CD4-positive, alpha-beta T cell treated with Interleukin-6 for 4 hours (primary cell): Measurements from ENCODE around the gene CREB5.
"Not testable (repeated sequence)": the region's sequence is repeated elsewhere in the genome, so short reads cannot be mapped to it uniquely, and the experiment has no call there.

ENCODE experiments used
- DNase-seq: peaks from one replicate; pipeline ENCODE4 v3.0.0-alpha.2; 2020; ENCODE audit warnings: mixed read lengths

Gene CREB5

GRCh38 chr7:28758186-28758585, 345.9 kb downstream of the CREB5 start:
- no peak for DNase-seq

DNA sequence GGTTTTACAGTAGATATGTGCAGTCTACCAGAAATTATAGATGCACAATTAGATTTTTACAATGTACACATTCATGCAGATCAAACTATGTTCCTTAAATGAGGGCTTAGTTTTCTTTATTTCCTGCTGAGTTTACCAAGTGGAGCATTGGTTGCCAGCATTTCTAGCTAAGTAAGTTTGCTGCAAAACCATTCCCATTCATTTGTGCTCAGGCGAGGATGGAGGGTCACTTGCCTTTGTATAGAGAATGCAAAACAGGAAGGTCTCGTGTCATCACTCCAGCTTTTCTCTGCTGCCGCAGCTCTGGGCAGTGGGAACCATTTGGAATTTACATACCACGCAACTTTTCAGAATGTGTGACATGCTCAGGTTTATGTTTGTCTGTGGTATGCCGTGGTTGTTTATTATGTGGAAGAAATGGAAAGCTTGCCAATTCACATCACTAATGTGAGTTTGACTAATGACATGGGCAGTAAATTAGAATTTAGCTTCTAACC, 347.2 kb downstream of the CREB5 start:
- DNase-seq: no peak

- no peak for DNase-seq
Measured at GRCh38 chr7:28761505-28761904, 349.2 kb downstream of the CREB5 start.

DNA sequence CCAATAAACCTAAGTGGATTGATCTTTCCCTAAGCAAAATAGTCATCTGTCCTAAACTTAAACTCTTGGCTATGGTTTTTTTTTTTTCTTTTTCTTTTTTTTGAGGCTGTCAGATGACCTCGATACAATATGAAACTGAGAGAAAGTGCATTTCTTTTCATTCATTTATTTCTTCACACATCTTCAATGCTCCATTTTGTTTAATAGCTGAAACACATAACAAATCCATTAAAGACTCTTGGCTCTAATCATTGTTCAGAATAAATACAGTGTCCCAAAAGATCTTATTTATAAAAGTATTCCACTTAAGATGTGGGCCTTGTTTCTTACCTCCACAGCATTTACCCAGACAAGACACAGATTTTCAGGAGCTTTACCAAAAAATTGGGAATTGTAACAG, 350.3 kb downstream of the CREB5 start:
- no peak for DNase-seq

DNA sequence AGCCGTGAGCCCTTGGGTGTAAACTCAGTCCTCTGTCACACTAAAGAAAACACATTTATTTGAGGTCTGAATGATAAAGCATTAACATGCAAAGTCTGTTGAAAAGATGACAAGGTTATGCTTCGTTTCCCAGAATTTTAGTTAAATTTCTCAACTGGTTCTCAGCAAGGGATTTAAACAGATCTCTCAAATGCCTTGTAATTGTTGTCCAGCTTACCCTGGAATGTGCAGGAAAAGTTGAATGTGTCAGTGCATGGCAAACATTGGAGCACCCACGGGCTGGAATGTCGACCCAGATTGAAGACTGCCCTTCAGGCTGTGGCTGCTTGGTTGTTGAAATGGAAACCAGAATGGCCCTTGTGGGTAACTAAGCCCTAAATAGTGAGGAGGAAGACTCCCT, 354.0 kb downstream of the CREB5 start:
- no peak for DNase-seq

DNA sequence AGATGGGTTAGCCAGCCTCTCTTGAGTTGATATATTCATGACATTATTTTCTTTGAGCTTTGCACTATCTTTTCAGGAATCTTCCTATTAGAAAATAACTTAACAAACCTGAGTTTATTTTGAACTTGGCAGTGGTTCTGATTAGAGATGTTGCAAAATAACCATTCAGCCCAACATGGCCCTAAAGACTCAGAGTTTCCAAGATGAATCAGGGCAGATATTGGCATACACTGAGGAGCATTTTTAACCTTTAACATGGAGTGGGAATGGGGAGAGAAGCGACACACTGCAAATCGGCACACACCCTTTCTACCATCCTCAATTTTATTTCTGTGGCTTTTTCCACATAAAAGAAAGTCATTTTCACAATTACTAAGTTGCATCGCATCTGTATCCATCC, 355.0 kb downstream of the CREB5 start:
- DNase-seq: no peak

DNA sequence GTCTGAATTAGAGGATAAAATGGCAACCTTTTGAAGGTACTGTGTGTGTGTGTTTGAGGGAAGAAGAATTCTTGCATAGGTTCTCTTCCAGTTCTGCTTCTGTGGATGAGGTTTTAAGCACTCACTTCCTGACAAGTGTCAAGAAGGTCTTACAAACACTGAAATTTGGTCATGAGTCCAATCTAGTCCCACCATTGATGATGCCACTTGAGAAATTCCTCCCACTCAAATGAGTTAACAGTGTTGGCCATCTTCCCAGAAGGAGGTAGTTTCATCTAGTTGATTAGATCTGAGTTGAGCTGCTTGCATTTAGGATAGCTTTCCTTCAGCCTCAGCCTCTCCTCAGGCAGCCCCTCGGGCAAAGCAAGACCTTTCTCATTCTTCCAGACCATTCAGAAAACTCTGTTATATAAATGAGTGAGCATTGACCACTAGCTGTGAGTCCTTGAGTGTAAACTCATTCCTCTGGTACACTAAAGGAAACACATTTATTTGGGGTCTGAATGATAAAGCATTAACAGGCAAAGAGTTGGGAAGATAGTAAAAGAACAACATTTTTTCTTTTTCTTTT, 356.3 kb downstream of the CREB5 start:
- DNase-seq: no peak

DNA sequence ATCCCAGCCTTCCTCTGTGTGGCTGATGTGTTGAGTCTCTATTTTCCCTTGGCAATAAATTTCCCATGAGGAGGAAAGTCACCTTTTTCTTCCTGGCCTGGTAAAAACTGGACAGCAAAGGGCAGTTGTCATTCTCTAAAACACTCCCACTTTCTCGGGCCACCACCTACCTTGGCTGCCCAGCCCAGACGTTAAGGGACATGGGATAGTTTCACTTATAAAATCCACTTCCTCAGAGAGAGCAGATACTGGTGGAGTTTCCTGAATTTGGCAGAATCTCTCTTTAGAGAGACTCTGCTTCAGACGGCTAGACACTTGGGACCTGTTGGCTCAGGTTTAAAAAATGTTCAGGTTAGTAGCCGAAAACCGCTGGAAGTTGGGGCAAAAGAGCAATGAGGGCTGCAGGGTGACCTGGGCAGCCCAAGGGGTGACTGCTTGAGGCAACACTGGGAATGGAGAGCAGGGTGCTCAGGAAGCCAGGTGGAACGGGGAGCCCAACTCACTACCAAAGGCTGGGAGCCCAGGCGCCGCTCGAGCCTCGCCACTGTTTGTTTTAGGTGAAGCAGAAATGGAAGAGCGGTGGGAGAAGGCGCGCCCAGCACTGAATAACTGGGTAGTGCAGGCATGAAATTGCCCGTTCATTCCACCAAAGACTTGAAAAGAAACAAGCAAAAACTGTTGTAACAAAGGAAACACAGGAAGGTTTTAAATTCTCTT, 359.7 kb downstream of the CREB5 start:
- DNase-seq: no peak

DNA sequence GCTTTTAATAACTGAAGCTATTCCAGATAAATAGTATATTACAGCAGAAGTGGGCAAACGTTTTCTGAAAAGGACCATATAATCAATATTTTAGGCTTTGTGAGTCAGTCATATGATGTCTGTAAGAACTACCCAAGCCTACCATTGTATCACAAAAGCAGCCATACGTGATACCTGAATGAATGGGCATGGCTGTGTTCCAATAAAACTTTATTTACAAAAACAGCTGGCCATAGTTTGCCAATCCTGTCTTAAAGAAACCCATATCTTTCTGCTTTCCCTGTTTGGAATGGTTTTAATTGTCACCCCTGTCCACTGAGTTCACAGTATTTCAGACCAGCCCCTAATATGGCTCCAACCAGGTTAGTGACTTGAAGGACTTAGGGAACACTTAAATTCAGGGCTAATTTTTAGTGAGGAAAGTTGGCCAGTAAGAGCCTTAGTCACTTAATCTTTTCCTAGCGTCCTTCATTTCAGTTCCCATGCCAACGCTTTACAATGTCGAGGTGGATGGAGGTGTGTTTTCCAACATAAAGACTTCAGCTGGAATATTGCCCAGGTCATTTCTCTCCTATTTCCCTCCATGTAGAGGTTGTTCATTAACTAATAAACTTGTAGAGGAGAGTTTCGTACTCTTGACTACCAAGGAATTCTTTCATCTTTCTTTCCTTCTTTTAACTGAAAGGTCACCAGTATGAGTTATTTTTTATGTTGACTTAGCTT, 361.3 kb downstream of the CREB5 start:
- DNase-seq: no peak

GRCh38 chr7:28774261-28774988, 362.1 kb downstream of the CREB5 start:
- DNase-seq: no peak

DNA sequence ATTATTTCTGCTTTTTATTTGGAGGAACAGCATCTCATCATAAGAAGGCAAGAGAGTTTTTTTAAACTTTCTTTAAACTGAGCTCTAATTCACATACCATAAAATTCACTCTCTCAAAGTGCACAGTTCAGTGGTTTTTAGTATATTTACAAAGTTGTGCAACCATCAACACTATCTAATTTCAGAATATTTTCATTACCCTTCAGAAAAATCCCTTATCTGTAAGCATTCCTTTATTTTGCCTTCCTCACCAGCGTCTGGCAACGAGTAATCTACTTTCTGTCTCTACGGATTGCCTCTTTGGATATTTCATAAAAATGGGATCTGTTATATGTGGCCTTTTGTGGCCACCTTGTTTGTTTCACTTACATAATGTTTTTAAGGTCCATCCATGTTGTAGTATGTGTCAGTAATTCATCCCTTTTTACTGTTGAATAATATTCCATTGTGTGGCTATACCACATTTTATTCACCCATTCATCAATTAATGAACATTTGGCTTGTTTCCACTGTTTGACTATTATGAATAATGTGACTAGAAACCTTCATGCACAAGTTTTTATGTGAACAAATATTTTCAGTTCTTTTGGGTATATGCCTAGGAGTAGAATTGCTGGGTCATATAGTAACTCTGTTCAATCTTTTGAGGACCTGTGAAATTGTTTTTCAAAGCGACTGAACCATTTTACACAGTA, 364.3 kb downstream of the CREB5 start:
- DNase-seq: no peak

DNA sequence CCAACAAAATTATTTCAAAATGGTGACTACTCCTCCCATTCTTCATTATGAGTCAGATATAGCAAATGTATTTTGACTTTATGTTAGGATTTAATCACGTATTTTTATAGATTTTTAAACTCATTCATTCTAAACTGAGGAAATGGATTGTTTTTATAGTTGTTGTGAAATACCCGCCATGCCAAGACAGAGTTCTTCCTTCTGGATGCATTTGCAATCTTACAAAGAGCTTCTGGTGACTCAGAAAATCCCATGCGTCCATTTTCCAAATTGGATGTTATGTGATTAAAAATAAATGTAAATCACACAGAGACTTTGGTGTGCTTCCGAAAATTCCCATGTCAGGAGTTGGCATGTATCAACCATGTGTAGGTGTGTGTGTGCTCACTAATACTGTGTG, 366.5 kb downstream of the CREB5 start:
- DNase-seq: no peak

- no peak for DNase-seq
Measured at GRCh38 chr7:28779954-28780353, 367.6 kb downstream of the CREB5 start.

- no peak for DNase-seq
Measured at GRCh38 chr7:28782362-28782761, 370.0 kb downstream of the CREB5 start.

GRCh38 chr7:28784171-28784902, 372.0 kb downstream of the CREB5 start:
- DNase-seq: no peak

DNA sequence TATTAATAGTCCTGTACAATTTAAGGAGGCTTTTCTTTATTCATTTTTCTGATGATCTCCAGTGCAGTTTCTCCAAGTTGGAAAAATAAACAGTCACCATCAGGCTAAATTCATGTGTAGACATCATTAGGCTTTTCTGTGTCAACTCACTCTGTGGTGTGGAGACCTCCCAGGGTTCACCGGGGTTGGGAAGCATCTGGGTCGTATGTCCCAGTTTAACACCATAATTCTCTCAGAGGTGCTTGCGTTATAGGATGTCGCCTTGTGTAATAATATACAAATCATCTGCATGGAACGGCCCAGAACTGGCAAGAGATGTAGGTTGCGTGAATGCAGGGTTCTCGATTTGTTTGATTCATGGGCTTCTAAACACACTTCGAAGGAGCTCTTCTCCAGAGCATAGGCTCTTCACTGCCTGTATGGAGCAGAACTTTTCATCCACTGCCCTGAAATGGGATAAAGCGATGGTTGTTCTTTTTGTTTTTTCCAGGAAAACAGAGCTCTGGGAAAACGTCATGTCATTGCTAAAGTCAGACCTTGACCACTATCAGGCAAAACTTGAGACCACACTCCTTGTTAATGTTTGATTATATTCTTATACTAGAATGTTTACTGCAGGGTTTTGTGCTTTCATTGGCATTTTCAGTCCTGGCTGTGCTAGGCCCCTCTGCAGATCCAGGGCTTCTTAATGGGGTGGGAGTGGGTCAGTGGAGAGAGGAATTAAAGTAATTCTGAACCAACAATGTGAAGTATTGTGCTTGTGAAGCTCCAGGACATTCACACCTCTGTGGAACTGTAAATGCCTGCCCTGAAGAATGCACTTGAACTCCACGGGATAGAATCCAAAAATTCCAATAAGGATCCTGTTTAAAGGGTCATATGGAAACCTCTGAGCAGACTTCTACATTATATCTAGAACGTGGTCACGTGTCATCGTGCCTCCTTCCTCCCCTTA, 373.0 kb downstream of the CREB5 start:
- DNase-seq: no peak

GRCh38 chr7:28786156-28786555, 373.8 kb downstream of the CREB5 start:
- not testable (repeated sequence) for DNase-seq

- DNase-seq: no peak
Measured at GRCh38 chr7:28787106-28787505, 374.8 kb downstream of the CREB5 start.

DNA sequence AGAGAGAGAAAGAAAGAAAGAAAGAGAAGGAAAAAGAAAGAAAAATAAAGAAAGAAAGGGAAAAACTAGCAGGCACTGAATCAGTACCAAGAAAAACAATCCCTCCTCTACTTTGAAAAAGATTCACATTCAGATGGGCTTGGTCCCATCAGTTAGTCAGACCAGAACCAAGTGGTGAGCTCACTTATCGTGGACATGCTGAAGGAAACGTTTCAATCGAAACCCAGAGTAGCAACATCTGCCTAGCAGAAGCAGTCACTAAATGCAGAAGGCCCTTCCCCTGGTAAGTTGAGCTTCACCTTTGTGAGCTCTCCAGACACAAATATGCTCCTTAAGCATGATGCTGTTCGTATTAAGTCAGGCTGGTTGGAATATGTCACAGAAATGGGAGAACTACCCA, 378.1 kb downstream of the CREB5 start:
- DNase-seq: no peak

DNA sequence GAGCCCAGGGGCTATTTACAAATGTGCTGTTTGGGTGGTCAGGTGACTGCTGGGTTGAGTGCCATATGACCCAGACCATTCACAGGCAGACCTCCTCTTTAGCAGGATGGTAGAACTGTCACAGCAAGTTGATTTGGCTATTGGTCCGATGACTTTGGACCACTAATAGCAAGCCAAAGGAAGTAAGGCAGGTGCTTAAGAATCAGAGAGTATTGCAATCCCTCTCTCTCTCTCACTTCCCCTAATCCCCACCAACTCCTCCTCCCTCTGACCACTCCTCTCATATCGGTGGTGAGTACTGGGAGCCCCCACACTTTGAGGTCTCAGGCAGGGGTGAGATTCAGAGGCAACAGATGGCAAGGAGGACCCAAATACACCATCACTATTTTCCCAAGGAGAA, 380.5 kb downstream of the CREB5 start:
- DNase-seq: no peak
